ENCODE data around the gene HPF1. TPM values are rescaled to one million over a fixed set of nuclear protein-coding genes. Genes with fewer than 3 reads are reported as not detected.
"Not testable (repeated sequence)": the region's sequence is repeated elsewhere in the genome, so short reads cannot be mapped to it uniquely, and the experiment has no call there.

HPF1 gene
- 15.9 and 34.6 TPM in 2 replicates for total RNA-seq (2014; rRNA removed; shearing (Covaris generic); ENCODE audit: low replicate concordance)

GRCh38 chr4:169757575-169758184 lies at the start of gene HPF1:
Gene HPF1, minus strand, starts transcription at chr4:169757944. Its CDS starts 67 bp downstream, at chr4:169757877.
- in situ Hi-C loops (cut with HindIII; ENCODE audit: low pct_unique_long_range_greater_than_20kb, low sequenced_read_pairs) = no loop called here
- peak; percentile 85 for DNase-seq (ENCODE audit: low read depth)

- in situ Hi-C loops (cut with HindIII; ENCODE audit: low pct_unique_long_range_greater_than_20kb, low sequenced_read_pairs) = loop anchor here (25.0 kb wide), 1 partner anchor 231 kb away; the partner anchor contains the start of gene MFAP3L
Measured at GRCh38 chr4:169806770-169807169, 49.0 kb upstream of the HPF1 start.

GRCh38 chr4:169803413-169803812 lies 45.7 kb upstream of the HPF1 start:
- no peak for DNase-seq (ENCODE audit: low read depth)
- in situ Hi-C loops (cut with HindIII; ENCODE audit: low pct_unique_long_range_greater_than_20kb, low sequenced_read_pairs) = loop anchor here (25.0 kb wide), 1 partner anchor 234 kb away; the partner anchor contains the start of gene MFAP3L

More at GRCh38 chr4:169806770-169807169, 49.0 kb upstream of the HPF1 start:
- not testable (repeated sequence) for DNase-seq (ENCODE audit: low read depth)

GRCh38 chr4:169802873-169803272 lies 45.1 kb upstream of the HPF1 start:
- no peak for DNase-seq (ENCODE audit: low read depth)
- in situ Hi-C loops (cut with HindIII; ENCODE audit: low pct_unique_long_range_greater_than_20kb, low sequenced_read_pairs) = loop anchor here (25.0 kb wide), 1 partner anchor 234 kb away; the partner anchor contains the start of gene MFAP3L

GRCh38 chr4:169800541-169800940 lies 42.8 kb upstream of the HPF1 start:
- in situ Hi-C loops (cut with HindIII; ENCODE audit: low pct_unique_long_range_greater_than_20kb, low sequenced_read_pairs) = loop anchor here (25.0 kb wide), 1 partner anchor 237 kb away; the partner anchor contains the start of gene MFAP3L
- no peak for DNase-seq (ENCODE audit: low read depth)

GRCh38 chr4:169799260-169799659 lies 41.5 kb upstream of the HPF1 start:
- no peak for DNase-seq (ENCODE audit: low read depth)
- in situ Hi-C loops (cut with HindIII; ENCODE audit: low pct_unique_long_range_greater_than_20kb, low sequenced_read_pairs) = no loop called here

GRCh38 chr4:169795585-169795984 lies 37.8 kb upstream of the HPF1 start:
- DNase-seq (ENCODE audit: low read depth) = peak; percentile 56
- in situ Hi-C loops (cut with HindIII; ENCODE audit: low pct_unique_long_range_greater_than_20kb, low sequenced_read_pairs) = no loop called here

- peak; percentile 79 for DNase-seq (ENCODE audit: low read depth)
- in situ Hi-C loops (cut with HindIII; ENCODE audit: low pct_unique_long_range_greater_than_20kb, low sequenced_read_pairs) = no loop called here
Measured at GRCh38 chr4:169791527-169792156, 33.9 kb upstream of the HPF1 start.

GRCh38 chr4:169791062-169791461 lies 33.3 kb upstream of the HPF1 start:
- in situ Hi-C loops (cut with HindIII; ENCODE audit: low pct_unique_long_range_greater_than_20kb, low sequenced_read_pairs) = no loop called here
- no peak for DNase-seq (ENCODE audit: low read depth)

- DNase-seq (ENCODE audit: low read depth) = no peak
- in situ Hi-C loops (cut with HindIII; ENCODE audit: low pct_unique_long_range_greater_than_20kb, low sequenced_read_pairs) = no loop called here
Measured at GRCh38 chr4:169774466-169775445, 17.0 kb upstream of the HPF1 start.

- in situ Hi-C loops (cut with HindIII; ENCODE audit: low pct_unique_long_range_greater_than_20kb, low sequenced_read_pairs) = no loop called here
- no peak for DNase-seq (ENCODE audit: low read depth)
Measured at GRCh38 chr4:169773889-169774288, 16.1 kb upstream of the HPF1 start.

- in situ Hi-C loops (cut with HindIII; ENCODE audit: low pct_unique_long_range_greater_than_20kb, low sequenced_read_pairs); DNase-seq (ENCODE audit: low read depth): not testable (repeated sequence)
Measured at GRCh38 chr4:169771556-169772080, 13.9 kb upstream of the HPF1 start.

- in situ Hi-C loops (cut with HindIII; ENCODE audit: low pct_unique_long_range_greater_than_20kb, low sequenced_read_pairs) = no loop called here
- DNase-seq (ENCODE audit: low read depth) = no peak
Measured at GRCh38 chr4:169770416-169770815, 12.7 kb upstream of the HPF1 start.

GRCh38 chr4:169768385-169768784 lies 10.6 kb upstream of the HPF1 start:
- in situ Hi-C loops (cut with HindIII; ENCODE audit: low pct_unique_long_range_greater_than_20kb, low sequenced_read_pairs) = no loop called here
- no peak for DNase-seq (ENCODE audit: low read depth)

GRCh38 chr4:169766741-169767140 lies 9.0 kb upstream of the HPF1 start:
- no peak for DNase-seq (ENCODE audit: low read depth)
- in situ Hi-C loops (cut with HindIII; ENCODE audit: low pct_unique_long_range_greater_than_20kb, low sequenced_read_pairs) = no loop called here

- in situ Hi-C loops (cut with HindIII; ENCODE audit: low pct_unique_long_range_greater_than_20kb, low sequenced_read_pairs) = no loop called here
Measured at GRCh38 chr4:169765835-169766234, 8.1 kb upstream of the HPF1 start.

GRCh38 chr4:169761846-169762245 lies 4.1 kb upstream of the HPF1 start:
- in situ Hi-C loops (cut with HindIII; ENCODE audit: low pct_unique_long_range_greater_than_20kb, low sequenced_read_pairs) = no loop called here

More at GRCh38 chr4:169765835-169766234, 8.1 kb upstream of the HPF1 start:
- no peak for DNase-seq (ENCODE audit: low read depth)

GRCh38 chr4:169758401-169758962 lies 738 bp upstream of the HPF1 start:
- no peak for DNase-seq (ENCODE audit: low read depth)
- in situ Hi-C loops (cut with HindIII; ENCODE audit: low pct_unique_long_range_greater_than_20kb, low sequenced_read_pairs) = no loop called here

More at GRCh38 chr4:169761846-169762245, 4.1 kb upstream of the HPF1 start:
- DNase-seq (ENCODE audit: low read depth) = no peak

Measured in Caki2 (cell line).